Stomach (tissue), 9 donors: ENCODE results near the gene EML4. TPM values are rescaled to one million over a fixed set of nuclear protein-coding genes. Genes with fewer than 3 reads are reported as not detected.
A peak's percentile ranks its signal among the peaks of the same experiment; 100 is the strongest.

Experiments
- DNase-seq, 2 donors: peaks; one replicate each; pipeline versions ENCODE4 v3.0.0 to v3.0.0-alpha.2; 2013 to 2019
- H3K27ac ChIP-seq, 5 donors: fragments of 200-600 bp in 4 of 5; sonication (generic) in 4 of 5; one replicate each; pipeline ENCODE4 v1.5.1; 2013 to 2019; ENCODE audit warnings: mild to moderate bottlenecking in 1 of 5, moderate library complexity in 1 of 5
- H3K27me3 ChIP-seq, 3 donors: fragments of 200-600 bp; sonication (generic); one replicate each; pipeline ENCODE4 v1.5.1; 2017 to 2019; ENCODE audit warnings: mixed run types in 1 of 3
- H3K36me3 ChIP-seq, 4 donors: fragments of 200-600 bp; sonication (generic); 1 replicate in 3 of 4; 2 replicates in 1 of 4; pipeline ENCODE4 v1.5.1; 2016 to 2019
- H3K4me1 ChIP-seq, 4 donors: fragments of 200-600 bp; sonication (generic); one replicate each; pipeline ENCODE4 v1.5.1; 2016 to 2019
- H3K4me3 ChIP-seq, 4 donors: fragments of 200-600 bp; sonication (generic) in 3 of 4; one replicate each; pipeline ENCODE4 v1.5.1; 2016 to 2019; ENCODE audit warnings: mild to moderate bottlenecking in 1 of 4
- H3K9me3 ChIP-seq, 4 donors: fragments of 200-600 bp; sonication (generic); one replicate each; pipeline ENCODE4 v1.5.1; 2016 to 2019
- CTCF ChIP-seq, 7 experiments: fragments of 450-650 bp in 4 of 7; fragments of 200-600 bp in 3 of 7; sonication (generic) in 3 of 7; IDR thresholded peaks; one replicate each; pipeline ENCODE4 v1.5.1; 2016 to 2019; ENCODE audit warnings: antibody characterized with exemption in 7 of 7, control low read depth in 2 of 7, mild to moderate bottlenecking in 1 of 7
- EP300 ChIP-seq: sonication (generic); formaldehyde crosslinking; IDR thresholded peaks from one replicate; pipeline ENCODE4 v1.6.1; 2017; ENCODE audit warnings: antibody characterized with exemption
- POLR2A ChIP-seq, 4 donors: fragments of 450-650 bp; IDR thresholded peaks; one replicate each; pipeline ENCODE4 v1.6.1; 2016; ENCODE audit warnings: antibody characterized with exemption in 4 of 4, control low read depth in 2 of 4, mild to moderate bottlenecking in 1 of 4, moderate library complexity in 1 of 4
- POLR2AphosphoS5 ChIP-seq, 3 donors: sonication (generic); formaldehyde crosslinking; IDR thresholded peaks; one replicate each; pipeline ENCODE4 v1.6.1; 2016; ENCODE audit warnings: antibody characterized with exemption in 3 of 3
- WGBS, 5 donors: extraction: QIAGEN DNeasy Blood & Tissue Kit in 3 of 5; methylation state at CpG; one replicate each; pipeline versions ENCODE4 v1.1.5 to v1.1.7; 2013 to 2018; 5-methylcytosine and 5-hydroxymethylcytosine counted together
- intact Hi-C: fragments of 100-400 bp; cut with DNase I; formaldehyde crosslinking; loops from one replicate; pipeline ENCODE4 v1.15.1; 2023; ENCODE audit warnings: low total_unique reads
- polyA plus RNA-seq, 3 donors: library from polyadenylated mRNA; stranded (reverse); fragments of 200-250 nt; gene quantifications; one replicate each; pipeline ENCODE4 v1.2.3, GENCODE V29; 2013
- total RNA-seq, 5 donors: library from RNA; depleted of rRNA; stranded (reverse); fragments of >200 nt; gene quantifications; one replicate each; pipeline versions ENCODE4 v1.1.0 to v1.2.3, GENCODE V29; 2014 to 2016
- donor health status: healthy with polysubstance abuse.
- donor health status: Bipolar disorder and iron deficiency.
- donor health status: healthy.

Gene EML4
- total and polyA plus RNA-seq, 8 donors = 10.2 to 292 (median 28.6) TPM

GRCh38 chr2:42210203-42210602 is 41.0 kb downstream of the EML4 start:
- H3K9me3 ChIP-seq = no peaks in the 10 kb centered on the region
- no peak for TF ChIP-seq POLR2AphosphoS5 (IDR thresholded peaks at IDR 0.05)
- no peak for TF ChIP-seq EP300
- TF ChIP-seq CTCF (IDR thresholded peaks at IDR 0.05) = no peak
- TF ChIP-seq POLR2A (IDR thresholded peaks at IDR 0.05) = no peak
- DNase-seq = no peak
- no peak overlapping the region for H3K4me3 ChIP-seq
- H3K27ac ChIP-seq = no peak overlapping the region
- H3K4me1 ChIP-seq = peaks cover 0 to 23% (median 6%) of the 10 kb centered on the region in 4 donors
- intact Hi-C loops = no loop called here
- no peaks in the 10 kb centered on the region for H3K36me3 ChIP-seq
- no peaks in the 10 kb centered on the region for H3K27me3 ChIP-seq
- WGBS, 5 donors = 94 to 100% (median 95%) methylated on average over 2 of the region's 2 CpGs

- 77 to 90% (median 88%) methylated on average over 5 of the region's 5 CpGs for whole genome bisulfite sequencing, 5 donors
- TF ChIP-seq EP300 (no peak), CTCF (IDR thresholded peaks at IDR 0.05) (no peak), POLR2A (IDR thresholded peaks at IDR 0.05) (no peak), POLR2AphosphoS5 (IDR thresholded peaks at IDR 0.05) (no peak)
- intact Hi-C loops = no loop called here
- no peak for DNase-seq
- Histone ChIP-seq H3K9me3 (no peaks in the 10 kb centered on the region), H3K4me1 (peaks cover 1 to 20% (median 8%) of the 10 kb centered on the region in 4 donors), H3K27ac (peak overlapping the region in 1 of 5 donors; percentile 45), H3K4me3 (no peak overlapping the region), H3K36me3 (no peaks in the 10 kb centered on the region), H3K27me3 (no peaks in the 10 kb centered on the region)
Observed at GRCh38 chr2:42211291-42211690, 42.1 kb downstream of the EML4 start.

GRCh38 chr2:42214669-42215068 is 45.5 kb downstream of the EML4 start:
- WGBS, 5 donors = 90 to 98% (median 94%) methylated on average over 4 of the region's 4 CpGs
- intact Hi-C loops = no loop called here
- no peaks in the 10 kb centered on the region for H3K27me3 ChIP-seq

GRCh38 chr2:42216694-42217093 is 47.5 kb downstream of the EML4 start:
- no peak for DNase-seq
- Histone ChIP-seq H3K27me3 (no peaks in the 10 kb centered on the region), H3K9me3 (no peaks in the 10 kb centered on the region), H3K36me3 (no peaks in the 10 kb centered on the region), H3K27ac (peak overlapping the region in 3 of 5 donors; percentile 11 to 64 (median 46)), H3K4me3 (no peak overlapping the region), H3K4me1 (peaks cover 9 to 57% (median 17%) of the 10 kb centered on the region in 4 donors)
- intact Hi-C loops = no loop called here
- no peak for TF ChIP-seq CTCF (IDR thresholded peaks at IDR 0.05)

More at GRCh38 chr2:42214669-42215068, 45.5 kb downstream of the EML4 start:
- Histone ChIP-seq H3K4me1 (peaks cover 5 to 45% (median 17%) of the 10 kb centered on the region in 4 donors), H3K9me3 (no peaks in the 10 kb centered on the region), H3K36me3 (no peaks in the 10 kb centered on the region), H3K4me3 (no peak overlapping the region), H3K27ac (no peak overlapping the region)
- TF ChIP-seq POLR2AphosphoS5 (IDR thresholded peaks at IDR 0.05) (no peak), CTCF (IDR thresholded peaks at IDR 0.05) (no peak), EP300 (no peak), POLR2A (IDR thresholded peaks at IDR 0.05) (no peak)
- DNase-seq = no peak
